WTC11 (cell line): ENCODE results near the gene EXOC3L2.
"Not testable (repeated sequence)": the region's sequence is repeated elsewhere in the genome, so short reads cannot be mapped to it uniquely, and the experiment has no call there.

Experiments used
- CTCF ChIP-seq: fragments of 200-600 bp; IDR thresholded peaks from 2 replicates; pipeline ENCODE4 v1.8.0; 2022; ENCODE audit warnings: antibody characterized with exemption
- SOX15 ChIP-seq: fragments of 250-450 bp; sonication (Bioruptor Pico); IDR thresholded peaks from 2 replicates; pipeline ENCODE4 v1.9.0; 2021; ENCODE audit warnings: mild to moderate bottlenecking

GRCh38 chr19:45229056-45229455, 16.2 kb downstream of the EXOC3L2 start:
- not testable (repeated sequence) for TF ChIP-seq CTCF; SOX15 (CRISPR knock-in tag)
